Endodermal cell (in vitro differentiated cells): ENCODE measurements around the gene ARFGAP1. TPM values are rescaled to one million over a fixed set of nuclear protein-coding genes. Genes with fewer than 3 reads are reported as not detected.

Experiments used
- DNase-seq: peaks from one replicate; pipeline ENCODE4 v3.0.0-alpha.2; 2017
- H3K27ac ChIP-seq: 2 replicates; pipeline ENCODE4 v1.5.1; 2013; ENCODE audit warnings: mild to moderate bottlenecking, low read depth, low read length, moderate library complexity
- H3K27me3 ChIP-seq: 2 replicates; pipeline ENCODE4 v1.6.1; 2013; ENCODE audit warnings: mild to moderate bottlenecking, low read length, moderate library complexity; ENCODE audit not compliant: insufficient read depth, control insufficient read depth, poor library complexity, severe bottlenecking
- H3K36me3 ChIP-seq: 2 replicates; pipeline ENCODE4 v1.7.0; 2013; ENCODE audit warnings: mild to moderate bottlenecking, low read length, moderate library complexity; ENCODE audit not compliant: control insufficient read depth, insufficient read depth
- H3K4me1 ChIP-seq: one replicate; pipeline ENCODE4 v1.7.0; 2013; ENCODE audit warnings: low read length; ENCODE audit not compliant: control insufficient read depth, insufficient read depth
- H3K4me3 ChIP-seq: 2 replicates; pipeline ENCODE4 v1.5.1; 2013; ENCODE audit warnings: mild to moderate bottlenecking, low read length, moderate library complexity
- H3K9ac ChIP-seq: 2 replicates; pipeline ENCODE4 v1.6.1; 2013; ENCODE audit warnings: mild to moderate bottlenecking, low read length, moderate library complexity; ENCODE audit not compliant: poor library complexity, severe bottlenecking; ENCODE audit errors: extremely low read depth
- H3K9me3 ChIP-seq: 2 replicates; pipeline ENCODE4 v1.6.1; 2013; ENCODE audit warnings: mild to moderate bottlenecking, low read length, moderate library complexity; ENCODE audit not compliant: control insufficient read depth
- H3K27ac Mint-ChIP-seq: 2 replicates; pipeline ENCODE4 v1.8.0; 2020; ENCODE audit warnings: mixed read lengths
- H3K27me3 Mint-ChIP-seq: 2 replicates; pipeline ENCODE4 v1.8.0; 2021; ENCODE audit warnings: mild to moderate bottlenecking, mixed read lengths; ENCODE audit not compliant: insufficient read depth
- H3K36me3 Mint-ChIP-seq: 2 replicates; pipeline ENCODE4 v1.8.0; 2020; ENCODE audit warnings: low read depth, mixed read lengths
- H3K4me1 Mint-ChIP-seq: 2 replicates; pipeline ENCODE4 v1.8.0; 2020; ENCODE audit warnings: mixed read lengths
- H3K4me3 Mint-ChIP-seq: 2 replicates; pipeline ENCODE4 v1.8.0; 2020; ENCODE audit warnings: mild to moderate bottlenecking, moderate library complexity, mixed read lengths
- H3K9me3 Mint-ChIP-seq: 2 replicates; pipeline ENCODE4 v1.8.0; 2020; ENCODE audit warnings: mild to moderate bottlenecking, mixed read lengths
- CTCF ChIP-seq: fragments of 200-600 bp; sonication (generic); conservative IDR thresholded peaks from 2 replicates; pipeline ENCODE4 v1.5.0; 2021; ENCODE audit warnings: antibody characterized with exemption, mild to moderate bottlenecking
- WGBS, 2 experiments: methylation state at CpG; one replicate each; pipeline versions ENCODE4 v1.1.5 to v1.1.7; 2013; ENCODE audit warnings: missing lambda C conversion rate in 2 of 2, mixed read lengths in 1 of 2; ENCODE audit not compliant: insufficient coverage in 1 of 2, insufficient read length in 1 of 2; 5-methylcytosine and 5-hydroxymethylcytosine counted together
- total RNA-seq, 2 donors: library from RNA; stranded (reverse); fragmentation: NEBNext Ultra II Directional in 1 of 2; extraction: Animal tissue kit (Norgen Biotek cat#: 25700) in 1 of 2; gene quantifications; 2 replicates in 1 of 2; 3 replicates in 1 of 2; pipeline ENCODE4 v1.2.1, GENCODE V29; 2021

ARFGAP1 gene
- total RNA-seq, 2 donors from 2014 or later = 159 to 208 TPM

GRCh38 chr20:63293871-63294535, 21.4 kb downstream of the ARFGAP1 start:
- no peaks in the 10 kb centered on the region for H3K9me3 ChIP-seq
- Mint-ChIP-seq H3K36me3 (peaks cover under 1% of the 10 kb centered on the region), H3K4me3 (no peak overlapping the region), H3K27ac (no peak overlapping the region), H3K4me1 (no peaks in the 10 kb centered on the region), H3K27me3 (no peaks in the 10 kb centered on the region), H3K9me3 (no peaks in the 10 kb centered on the region)
- H3K9ac ChIP-seq = no peak overlapping the region
- no peak overlapping the region for H3K4me3 ChIP-seq
- no peaks in the 10 kb centered on the region for H3K36me3 ChIP-seq
- WGBS, 2 experiments = 88 to 92% methylated on average over 12 to 15 of the region's 22 CpGs
- no peaks in the 10 kb centered on the region for H3K4me1 ChIP-seq
- no peak for DNase-seq
- no peak for TF ChIP-seq CTCF
- H3K27me3 ChIP-seq = no peaks in the 10 kb centered on the region
- H3K27ac ChIP-seq = no peak overlapping the region

- Histone ChIP-seq H3K4me3 (no peak overlapping the region), H3K27ac (no peak overlapping the region), H3K9me3 (no peaks in the 10 kb centered on the region), H3K36me3 (no peaks in the 10 kb centered on the region), H3K9ac (no peak overlapping the region), H3K27me3 (no peaks in the 10 kb centered on the region), H3K4me1 (no peaks in the 10 kb centered on the region)
- WGBS, 2 experiments = 91 to 95% methylated on average over 6 to 11 of the region's 12 CpGs
- Mint-ChIP-seq H3K4me1 (no peaks in the 10 kb centered on the region), H3K27ac (no peak overlapping the region), H3K27me3 (no peaks in the 10 kb centered on the region), H3K9me3 (no peaks in the 10 kb centered on the region), H3K36me3 (no peaks in the 10 kb centered on the region), H3K4me3 (no peak overlapping the region)
- TF ChIP-seq CTCF = no peak
- no peak for DNase-seq
These were observed 21.9 kb downstream of the ARFGAP1 start for GRCh38 chr20:63294536-63294900.

GRCh38 chr20:63295018-63295417, 22.4 kb downstream of the ARFGAP1 start:
- 82 to 88% methylated on average over 11 to 19 of the region's 19 CpGs for whole genome bisulfite sequencing, 2 experiments
- H3K4me3 Mint-ChIP-seq = no peak overlapping the region

More at GRCh38 chr20:63295018-63295417, 22.4 kb downstream of the ARFGAP1 start:
- Mint-ChIP-seq H3K9me3 (no peaks in the 10 kb centered on the region), H3K27ac (no peak overlapping the region), H3K36me3 (no peaks in the 10 kb centered on the region), H3K27me3 (no peaks in the 10 kb centered on the region), H3K4me1 (no peaks in the 10 kb centered on the region)
- TF ChIP-seq CTCF = no peak
- Histone ChIP-seq H3K36me3 (no peaks in the 10 kb centered on the region), H3K4me3 (no peak overlapping the region), H3K4me1 (no peaks in the 10 kb centered on the region), H3K9ac (no peak overlapping the region), H3K27ac (no peak overlapping the region), H3K9me3 (no peaks in the 10 kb centered on the region), H3K27me3 (no peaks in the 10 kb centered on the region)
- no peak for DNase-seq
